ENCODE data around the gene TMEM143. TPM values are rescaled to one million over a fixed set of nuclear protein-coding genes. Genes with fewer than 3 reads are reported as not detected.

The TMEM143 gene
- total RNA-seq, 4 donors from 2014 or later = 3.2 to 9.3 (median 6.2) TPM

GRCh38 chr19:48284896-48285295 lies 78.8 kb downstream of the TMEM143 start:
- peaks cover 0 to 3% (median 0%) of the 10 kb centered on the region in 3 donors for H3K36me3 ChIP-seq
- H3K27ac ChIP-seq = no peak overlapping the region
- H3K9me3 ChIP-seq = peaks cover 0 to 26% (median 14%) of the 10 kb centered on the region in 3 donors
- no peak overlapping the region for H3K4me3 ChIP-seq
- no peak for DNase-seq
- TF ChIP-seq CTCF (IDR thresholded peaks at IDR 0.05) = no peak
- TF ChIP-seq POLR2A (IDR thresholded peaks at IDR 0.05) = no peak
- WGBS, 2 donors = 68 to 78% methylated on average over 2 to 3 of the region's 4 CpGs
- intact Hi-C loops (cut with DNase I) = no loop called here
- no peaks in the 10 kb centered on the region for H3K4me1 ChIP-seq
- peaks cover 0 to 5% (median 0%) of the 10 kb centered on the region in 4 donors for H3K27me3 ChIP-seq

GRCh38 chr19:48283908-48284307 lies 79.8 kb downstream of the TMEM143 start:
- Histone ChIP-seq H3K27me3 (no peaks in the 10 kb centered on the region), H3K4me3 (no peak overlapping the region), H3K27ac (no peak overlapping the region), H3K9me3 (peaks cover 0 to 26% (median 14%) of the 10 kb centered on the region in 3 donors), H3K4me1 (no peaks in the 10 kb centered on the region), H3K36me3 (peaks cover 0 to 3% (median 0%) of the 10 kb centered on the region in 3 donors)
- 93 to 94% methylated on average over 7 of the region's 7 CpGs for WGBS, 2 donors
- intact Hi-C loops (cut with DNase I) = no loop called here
- TF ChIP-seq POLR2A (IDR thresholded peaks at IDR 0.05) (no peak), CTCF (IDR thresholded peaks at IDR 0.05) (no peak)
- no peak for DNase-seq

Other genes starting within 250 kb of the TMEM143 start
- 10 to 100 TPM; 25.7 to 44.3 (median 31.1) TPM for gene LIG1, start 193.6 kb downstream of the TMEM143 start, total RNA-seq
- 1 to 10 TPM; 2.0 to 4.7 (median 2.7) TPM for gene ZSWIM9, start 193.3 kb downstream of the TMEM143 start, total RNA-seq
- gene CARD8, start 108.0 kb downstream of the TMEM143 start, total RNA-seq = 10 to 100 TPM in 3 of 4 donors, 1 to 10 TPM in 1; 9.7 to 21.9 (median 11.3) TPM
- not detected for gene ZNF114, start 93.9 kb downstream of the TMEM143 start, total RNA-seq
- 10 to 100 TPM in 1 of 4 donors, 1 to 10 TPM in 3; 2.0 to 23.7 (median 6.0) TPM for gene EMP3, start 38.4 kb downstream of the TMEM143 start, total RNA-seq
- not detected for gene SYNGR4, start 427 bp upstream of the TMEM143 start, total RNA-seq
- gene KDELR1, start 27.6 kb upstream of the TMEM143 start, total RNA-seq = 10 to 100 TPM; 63.5 to 87.4 (median 70.2) TPM
- gene GRIN2D, start 29.7 kb upstream of the TMEM143 start, total RNA-seq = under 1 TPM; 0.09 to 0.47 (median 0.15) TPM
- gene GRWD1, start 82.0 kb upstream of the TMEM143 start, total RNA-seq = 10 to 100 TPM; 33.0 to 43.9 (median 34.6) TPM
- gene KCNJ14, start 91.6 kb upstream of the TMEM143 start, total RNA-seq = 1 to 10 TPM in 1 of 4 donors, under 1 TPM in 3; 0.57 to 1.3 (median 0.92) TPM
- 100 to 1,000 TPM in 1 of 4 donors, 10 to 100 TPM in 3; 40.8 to 101 (median 47.8) TPM for gene CYTH2, start 105.4 kb upstream of the TMEM143 start, total RNA-seq
- gene LMTK3, start 147.9 kb upstream of the TMEM143 start, total RNA-seq = 1 to 10 TPM; 2.1 to 7.8 (median 2.8) TPM
- gene SULT2B1, start 188.2 kb upstream of the TMEM143 start, total RNA-seq = 100 to 1,000 TPM in 2 of 4 donors, 10 to 100 TPM in 2; 84.8 to 253 (median 150) TPM
- 1 to 10 TPM in 3 of 4 donors, not detected in 1; 1.3 to 1.7 (median 1.4) TPM for gene SPACA4, start 242.8 kb upstream of the TMEM143 start, total RNA-seq

Data from esophagus squamous epithelium (tissue), 5 donors.